Spleen (tissue), 11 donors: ENCODE measurements around the gene NUMA1. TPM values are rescaled to one million over a fixed set of nuclear protein-coding genes. Genes with fewer than 3 reads are reported as not detected.

Source experiments
- DNase-seq: peaks from one replicate; pipeline ENCODE4 v3.0.0-alpha.2; 2020
- H3K27ac ChIP-seq, 8 donors: fragments of 200-600 bp; sonication (generic) in 7 of 8; 1 replicate in 4 of 8; 2 replicates in 4 of 8; pipeline versions ENCODE4 v1.5.0 to v1.8.0; 2016 to 2021; ENCODE audit warnings: inconsistent platforms in 4 of 8, mild to moderate bottlenecking in 4 of 8, moderate library complexity in 1 of 8
- H3K27me3 ChIP-seq, 7 donors: fragments of 200-600 bp; sonication (generic) in 6 of 7; replicated peaks in 1 of 7; 1 replicate in 4 of 7; 2 replicates in 3 of 7; pipeline versions ENCODE4 v1.5.0 to v1.8.0; 2016 to 2021; ENCODE audit warnings: inconsistent platforms in 3 of 7, mild to moderate bottlenecking in 1 of 7
- H3K36me3 ChIP-seq, 6 donors: fragments of 200-600 bp; sonication (generic) in 5 of 6; 1 replicate in 4 of 6; 2 replicates in 2 of 6; pipeline versions ENCODE4 v1.5.0 to v1.8.0; 2016 to 2021; ENCODE audit warnings: inconsistent platforms in 2 of 6
- H3K4me1 ChIP-seq, 6 donors: fragments of 200-600 bp; sonication (generic) in 5 of 6; 1 replicate in 3 of 6; 2 replicates in 3 of 6; pipeline versions ENCODE4 v1.5.0 to v1.8.0; 2016 to 2021; ENCODE audit warnings: inconsistent platforms in 3 of 6
- H3K4me3 ChIP-seq, 8 donors: fragments of 200-600 bp; sonication (generic) in 7 of 8; 1 replicate in 4 of 8; 2 replicates in 4 of 8; pipeline versions ENCODE4 v1.5.0 to v1.8.0; 2016 to 2021; ENCODE audit warnings: inconsistent platforms in 4 of 8, mild to moderate bottlenecking in 4 of 8, moderate library complexity in 2 of 8
- H3K9me3 ChIP-seq, 8 donors: fragments of 200-600 bp; sonication (generic) in 7 of 8; 1 replicate in 4 of 8; 2 replicates in 4 of 8; pipeline versions ENCODE4 v1.5.0 to v1.8.0; 2016 to 2021; ENCODE audit warnings: inconsistent platforms in 4 of 8
- CTCF ChIP-seq, 11 experiments: fragments of 200-600 bp in 7 of 11; fragments of 450-650 bp in 4 of 11; sonication (generic) in 4 of 11; IDR thresholded peaks in 8 of 11; conservative IDR thresholded peaks in 3 of 11; 1 replicate in 7 of 11; 2 replicates in 4 of 11; pipeline versions ENCODE4 v1.4.0 to v1.8.0; 2016 to 2021; ENCODE audit warnings: antibody characterized with exemption in 11 of 11, inconsistent platforms in 4 of 11, mild to moderate bottlenecking in 1 of 11
- POLR2A ChIP-seq, 3 donors: fragments of 450-650 bp; IDR thresholded peaks; one replicate each; pipeline ENCODE4 v1.5.1; 2017; ENCODE audit warnings: antibody characterized with exemption in 3 of 3, mild to moderate bottlenecking in 1 of 3
- POLR2AphosphoS5 ChIP-seq, 3 donors: sonication (generic); formaldehyde crosslinking; IDR thresholded peaks; one replicate each; pipeline ENCODE4 v1.5.1; 2017; ENCODE audit warnings: antibody characterized with exemption in 3 of 3
- WGBS, 5 donors: extraction: QIAGEN DNeasy Blood & Tissue Kit in 3 of 5; methylation state at CpG; one replicate each; pipeline versions ENCODE4 v1.1.5 to v1.1.7; 2013 to 2018; 5-methylcytosine and 5-hydroxymethylcytosine counted together
- intact Hi-C: fragments of 100-400 bp; cut with DNase I; formaldehyde crosslinking; loops from one replicate; pipeline ENCODE4 v1.15.0; 2023; ENCODE audit warnings: low total_unique reads
- polyA plus RNA-seq, 3 donors: library from polyadenylated mRNA; stranded (reverse); fragments of 200-250 nt; gene quantifications; one replicate each; pipeline ENCODE4 v1.2.1, GENCODE V29; 2013
- total RNA-seq, 7 donors: library from RNA; depleted of rRNA in 3 of 7; stranded (reverse); fragments of >200 nt in 3 of 7; fragmentation: NEBNext Ultra II Directional in 4 of 7; extraction: Animal tissue kit (Norgen Biotek cat#: 25700) in 4 of 7; gene quantifications; one replicate each; pipeline versions ENCODE4 v1.1.0 to v1.2.1, GENCODE V29; 2016 to 2021
- donor health status: healthy with polysubstance abuse.
- donor health status: DM: no; HTN: no; CAD: no; lungs with moderate emphysema.
- donor health status: DM: no; HTN: no; CAD: no.
- donor health status: Bipolar disorder and iron deficiency.
- donor health status: healthy.
- donor health status: DM: no; HTN: no; CAD: no.
- donor health status: DM: yes; HTN: yes; CAD: no.

The NUMA1 gene
- total and polyA plus RNA-seq, 10 donors: 75.5 to 248 (median 185) TPM

GRCh38 chr11:72072348-72072747 lies 8.0 kb downstream of the NUMA1 start:
- no peak for DNase-seq
- Histone ChIP-seq H3K27me3 (no peaks in the 10 kb centered on the region), H3K27ac (peak overlapping the region in 6 of 8 donors; percentile 18 to 59 (median 52)), H3K4me3 (no peak overlapping the region), H3K36me3 (peaks cover 0 to 22% (median 6%) of the 10 kb centered on the region in 6 donors), H3K9me3 (no peaks in the 10 kb centered on the region), H3K4me1 (peaks cover 21 to 93% (median 55%) of the 10 kb centered on the region in 6 donors)
- TF ChIP-seq POLR2AphosphoS5 (IDR thresholded peaks at IDR 0.05) (peak in 1 of 3 donors; percentile 28), POLR2A (IDR thresholded peaks at IDR 0.05) (no peak), CTCF (IDR thresholded peaks at IDR 0.05 in 8 of 11, conservative IDR thresholded peaks at IDR 0.05 in 3 of 11) (no peak)
- 47 to 69% (median 51%) methylated on average over 3 of the region's 3 CpGs for WGBS, 5 donors
- intact Hi-C loops: no loop called here

- DNase-seq: no peak
- Histone ChIP-seq H3K27ac (peak overlapping the region; percentile 76 to 89 (median 82)), H3K4me3 (peak overlapping the region in 1 of 8 donors; percentile 23), H3K4me1 (peaks cover 21 to 92% (median 56%) of the 10 kb centered on the region in 6 donors), H3K9me3 (no peaks in the 10 kb centered on the region), H3K27me3 (no peaks in the 10 kb centered on the region), H3K36me3 (peaks cover 0 to 30% (median 3%) of the 10 kb centered on the region in 6 donors)
- WGBS, 5 donors: 89 to 97% (median 92%) methylated on average over 7 of the region's 7 CpGs
- TF ChIP-seq POLR2A (IDR thresholded peaks at IDR 0.05): no peak
- no peak for TF ChIP-seq POLR2AphosphoS5 (IDR thresholded peaks at IDR 0.05)
- TF ChIP-seq CTCF (IDR thresholded peaks at IDR 0.05 in 8 of 11, conservative IDR thresholded peaks at IDR 0.05 in 3 of 11): no peak
- intact Hi-C loops: no loop called here
These were observed 9.9 kb downstream of the NUMA1 start for GRCh38 chr11:72070491-72070890.

GRCh38 chr11:72069787-72070251 lies 10.5 kb downstream of the NUMA1 start:
- intact Hi-C loops: no loop called here
- H3K27me3 ChIP-seq: no peaks in the 10 kb centered on the region
- 3 to 22% (median 8%) methylated on average over 2 of the region's 2 CpGs for WGBS, 5 donors
- H3K36me3 ChIP-seq: peaks cover 0 to 32% (median 3%) of the 10 kb centered on the region in 6 donors
- H3K9me3 ChIP-seq: no peaks in the 10 kb centered on the region
- H3K27ac ChIP-seq: peak overlapping the region; percentile 76 to 89 (median 82)
- H3K4me3 ChIP-seq: peak overlapping the region in 1 of 8 donors; percentile 23
- peaks cover 21 to 85% (median 51%) of the 10 kb centered on the region in 6 donors for H3K4me1 ChIP-seq
- TF ChIP-seq POLR2AphosphoS5 (IDR thresholded peaks at IDR 0.05) (peak; percentile 11 to 83 (median 70)), CTCF (IDR thresholded peaks at IDR 0.05 in 8 of 11, conservative IDR thresholded peaks at IDR 0.05 in 3 of 11) (no peak), POLR2A (IDR thresholded peaks at IDR 0.05) (no peak)
- peak; percentile 91 for DNase-seq

GRCh38 chr11:72069200-72069599 lies 11.1 kb downstream of the NUMA1 start:
- Histone ChIP-seq H3K36me3 (peaks cover 0 to 38% (median 3%) of the 10 kb centered on the region in 6 donors), H3K9me3 (no peaks in the 10 kb centered on the region), H3K4me1 (peaks cover 21 to 79% (median 51%) of the 10 kb centered on the region in 6 donors), H3K27me3 (no peaks in the 10 kb centered on the region), H3K4me3 (peak overlapping the region in 1 of 8 donors; percentile 23), H3K27ac (peak overlapping the region; percentile 76 to 89 (median 82))
- intact Hi-C loops: no loop called here
- TF ChIP-seq POLR2A (IDR thresholded peaks at IDR 0.05) (no peak), CTCF (IDR thresholded peaks at IDR 0.05 in 8 of 11, conservative IDR thresholded peaks at IDR 0.05 in 3 of 11) (no peak), POLR2AphosphoS5 (IDR thresholded peaks at IDR 0.05) (no peak)
- DNase-seq: no peak
